Prostate gland (tissue), 2 donors: ENCODE measurements around the gene SLC6A2. TPM values are rescaled to one million over a fixed set of nuclear protein-coding genes. Genes with fewer than 3 reads are reported as not detected.

Source experiments
- DNase-seq: peaks from one replicate; pipeline ENCODE4 v3.0.0-alpha.2; 2019; ENCODE audit warnings: low spot score
- H3K27ac ChIP-seq, 2 donors: fragments of 200-600 bp; sonication (generic); 2 replicates each; pipeline ENCODE4 v1.5.1; 2017 to 2019
- H3K27me3 ChIP-seq: fragments of 200-600 bp; sonication (generic); replicated peaks from 2 replicates; pipeline ENCODE4 v1.5.1; 2019; ENCODE audit not compliant: insufficient read depth
- H3K36me3 ChIP-seq, 2 donors: fragments of 200-600 bp; sonication (generic); 1 replicate in 1 of 2; 2 replicates in 1 of 2; pipeline versions ENCODE4 v1.5.1 to v1.8.1; 2017 to 2019
- H3K4me1 ChIP-seq: fragments of 200-600 bp; sonication (generic); replicated peaks from 2 replicates; pipeline ENCODE4 v1.5.1; 2019
- H3K4me3 ChIP-seq, 2 donors: fragments of 200-600 bp; sonication (generic); 2 replicates each; pipeline ENCODE4 v1.5.1; 2017 to 2019
- H3K9me3 ChIP-seq: fragments of 200-600 bp; sonication (generic); 2 replicates; pipeline ENCODE4 v1.5.1; 2017
- CTCF ChIP-seq, 4 experiments: fragments of 200-600 bp in 2 of 4; fragments of 450-650 bp in 2 of 4; sonication (generic) in 2 of 4; IDR thresholded peaks; 1 replicate in 3 of 4; 2 replicates in 1 of 4; pipeline ENCODE4 v1.5.1; 2016 to 2019; ENCODE audit warnings: antibody characterized with exemption in 4 of 4, mild to moderate bottlenecking in 2 of 4, moderate library complexity in 2 of 4
- POLR2A ChIP-seq: fragments of 450-650 bp; IDR thresholded peaks from one replicate; pipeline ENCODE4 v1.6.1; 2016; ENCODE audit warnings: antibody characterized with exemption, mild to moderate bottlenecking
- POLR2AphosphoS5 ChIP-seq: sonication (generic); formaldehyde crosslinking; IDR thresholded peaks from one replicate; pipeline ENCODE4 v1.6.1; 2017; ENCODE audit warnings: antibody characterized with exemption
- WGBS: methylation state at CpG from one replicate; pipeline ENCODE4 v1.1.5; 2018; 5-methylcytosine and 5-hydroxymethylcytosine counted together
- intact Hi-C: fragments of 100-400 bp; cut with DNase I; formaldehyde crosslinking; loops from one replicate; pipeline ENCODE4 v1.14.2; 2022
- total RNA-seq, 2 donors: library from RNA; depleted of rRNA; stranded (reverse); fragments of >200 nt; gene quantifications; one replicate each; pipeline ENCODE4 v1.1.0, GENCODE V29; 2016

The SLC6A2 gene
- total RNA-seq, 2 donors from 2014 or later: 0.32 to 2.6 TPM

DNA sequence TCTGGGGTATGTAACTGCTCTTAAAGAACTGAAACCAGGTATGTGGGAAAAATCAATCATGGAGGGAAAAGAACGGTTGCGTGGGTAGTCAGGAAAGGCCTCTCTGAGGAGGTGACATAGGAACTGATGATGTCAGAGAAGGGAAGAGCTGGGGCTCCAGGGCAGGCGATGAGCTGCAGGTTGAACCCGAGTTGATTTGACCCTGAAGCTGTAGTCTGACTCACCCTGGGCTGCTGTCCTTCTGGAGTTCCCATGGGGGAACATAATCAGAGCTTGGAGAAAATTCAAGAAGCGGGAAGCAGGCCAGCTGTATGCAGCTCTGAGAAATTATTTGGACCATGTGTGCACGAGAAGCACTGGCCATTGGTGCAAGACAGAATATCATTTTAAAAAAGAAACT lies 16.7 kb downstream of the SLC6A2 start:
- no peak for TF ChIP-seq CTCF (IDR thresholded peaks at IDR 0.05)
- TF ChIP-seq POLR2A: no peak
- TF ChIP-seq POLR2AphosphoS5: no peak
- no peaks in the 10 kb centered on the region for H3K36me3 ChIP-seq
- H3K27ac ChIP-seq: no peak overlapping the region
- H3K4me3 ChIP-seq: no peak overlapping the region
- H3K4me1 ChIP-seq: no peaks in the 10 kb centered on the region
- intact Hi-C loops: no loop called here
- H3K27me3 ChIP-seq: no peaks in the 10 kb centered on the region
- 79% methylated on average over 6 of the region's 6 CpGs for WGBS
- H3K9me3 ChIP-seq: no peaks in the 10 kb centered on the region
- no peak for DNase-seq

DNA sequence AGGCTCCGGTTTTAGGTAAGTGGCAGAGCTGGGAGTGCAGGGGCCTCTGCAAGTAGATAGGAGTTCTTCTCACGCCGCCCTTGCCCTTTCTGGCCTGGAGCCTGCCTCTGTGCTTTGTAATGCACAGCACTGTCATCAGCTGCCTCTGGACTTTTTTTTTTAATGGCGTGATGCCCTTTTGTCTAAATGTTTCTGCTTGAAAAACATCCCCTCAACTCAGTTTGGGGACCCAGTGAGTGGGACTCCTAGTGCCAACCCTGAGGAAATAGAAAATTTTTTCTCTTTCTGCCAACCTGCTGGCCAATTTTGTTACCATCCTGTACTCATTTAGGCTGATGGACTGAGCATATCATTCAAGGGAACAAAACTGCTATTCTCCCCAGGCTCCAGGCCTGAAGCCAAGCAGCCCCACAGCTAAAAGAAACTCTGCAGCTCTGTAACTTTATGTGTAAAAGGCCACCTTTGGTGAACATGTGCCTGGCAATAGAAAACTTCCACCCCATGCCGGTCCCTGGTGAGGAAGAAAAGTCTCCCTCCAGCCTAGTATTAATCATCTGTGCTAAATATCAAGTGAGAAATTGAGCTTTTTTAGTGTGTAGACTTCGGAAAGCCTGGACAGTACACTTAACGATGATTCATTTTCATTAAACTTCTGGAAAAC lies 22.5 kb downstream of the SLC6A2 start:
- DNase-seq: no peak
- WGBS: 82% methylated on average over 7 of the region's 7 CpGs
- no peaks in the 10 kb centered on the region for H3K36me3 ChIP-seq
- TF ChIP-seq POLR2AphosphoS5: no peak
- TF ChIP-seq POLR2A: no peak
- TF ChIP-seq CTCF (IDR thresholded peaks at IDR 0.05): no peak
- intact Hi-C loops: no loop called here
- no peak overlapping the region for H3K27ac ChIP-seq
- no peaks in the 10 kb centered on the region for H3K4me1 ChIP-seq
- no peak overlapping the region for H3K4me3 ChIP-seq
- H3K27me3 ChIP-seq: no peaks in the 10 kb centered on the region
- H3K9me3 ChIP-seq: no peaks in the 10 kb centered on the region

DNA sequence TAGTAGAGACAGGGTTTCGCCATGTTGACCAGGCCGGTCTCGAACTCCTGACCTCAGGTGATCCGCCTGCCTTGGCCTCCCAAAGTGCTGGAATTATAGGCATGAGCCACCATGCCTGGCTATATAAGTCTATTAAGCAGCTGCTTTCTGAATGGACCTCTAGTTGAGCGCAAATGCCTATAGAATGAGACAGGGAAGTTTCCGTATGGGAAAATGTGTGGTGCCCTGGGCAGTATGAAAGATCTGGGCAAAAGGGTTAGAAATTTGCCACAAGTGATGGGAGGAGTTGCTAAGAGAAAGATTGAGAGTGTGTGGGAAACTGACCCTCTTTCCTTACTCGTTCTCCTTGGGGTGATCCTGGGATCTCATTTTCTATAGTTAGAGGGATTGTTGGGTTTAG lies 26.3 kb downstream of the SLC6A2 start:
- no peak overlapping the region for H3K27ac ChIP-seq
- no peaks in the 10 kb centered on the region for H3K9me3 ChIP-seq
- DNase-seq: no peak
- no peaks in the 10 kb centered on the region for H3K4me1 ChIP-seq
- 96% methylated on average over 7 of the region's 7 CpGs for WGBS
- H3K27me3 ChIP-seq: no peaks in the 10 kb centered on the region
- intact Hi-C loops: no loop called here
- no peak overlapping the region for H3K4me3 ChIP-seq
- TF ChIP-seq POLR2AphosphoS5: no peak
- no peak for TF ChIP-seq CTCF (IDR thresholded peaks at IDR 0.05)
- TF ChIP-seq POLR2A: no peak
- no peaks in the 10 kb centered on the region for H3K36me3 ChIP-seq

GRCh38 chr16:55685973-55686372 lies 30.2 kb downstream of the SLC6A2 start:
- H3K4me1 ChIP-seq: no peaks in the 10 kb centered on the region
- WGBS: 100% methylated on average over 1 of the region's 1 CpG

More at GRCh38 chr16:55685973-55686372, 30.2 kb downstream of the SLC6A2 start:
- no peak for TF ChIP-seq POLR2A
- no peak for TF ChIP-seq CTCF (IDR thresholded peaks at IDR 0.05)
- no peak for TF ChIP-seq POLR2AphosphoS5
- H3K36me3 ChIP-seq: no peaks in the 10 kb centered on the region
- intact Hi-C loops: no loop called here
- H3K4me3 ChIP-seq: no peak overlapping the region
- no peaks in the 10 kb centered on the region for H3K27me3 ChIP-seq
- no peaks in the 10 kb centered on the region for H3K9me3 ChIP-seq
- DNase-seq: no peak
- H3K27ac ChIP-seq: no peak overlapping the region
